Measurements from ENCODE around the gene SH2D4B.

DNA sequence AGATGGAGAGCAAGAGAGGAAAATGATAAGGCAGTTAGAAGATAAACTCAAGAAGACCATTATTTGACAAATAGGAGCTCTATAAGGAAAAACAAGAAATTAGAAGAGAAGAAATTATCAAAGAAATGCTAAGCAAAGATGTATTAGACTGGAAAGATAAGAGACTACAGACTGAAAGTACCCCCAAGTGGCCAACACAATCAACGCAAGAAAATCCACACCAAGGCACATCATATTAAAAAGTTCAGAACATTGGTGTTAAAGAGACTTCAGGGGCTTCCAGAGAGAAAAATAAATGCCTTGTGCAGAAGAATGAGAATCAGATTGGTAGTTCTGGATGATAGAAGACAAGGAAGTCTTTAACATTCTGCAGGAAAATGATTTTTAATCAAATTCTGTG, 46.0 kb downstream of the SH2D4B start:
- TF ChIP-seq CTCF (IDR thresholded peaks at IDR 0.05) (no peak), POLR2AphosphoS5 (IDR thresholded peaks at IDR 0.05) (no peak), POLR2A (IDR thresholded peaks at IDR 0.05) (no peak), EP300 (IDR thresholded peaks at IDR 0.05) (no peak)
